ENCODE measurements around the gene PHLDB1.
"Not testable (repeated sequence)": the region's sequence is repeated elsewhere in the genome, so short reads cannot be mapped to it uniquely, and the experiment has no call there.

PHLDB1 gene

DNA sequence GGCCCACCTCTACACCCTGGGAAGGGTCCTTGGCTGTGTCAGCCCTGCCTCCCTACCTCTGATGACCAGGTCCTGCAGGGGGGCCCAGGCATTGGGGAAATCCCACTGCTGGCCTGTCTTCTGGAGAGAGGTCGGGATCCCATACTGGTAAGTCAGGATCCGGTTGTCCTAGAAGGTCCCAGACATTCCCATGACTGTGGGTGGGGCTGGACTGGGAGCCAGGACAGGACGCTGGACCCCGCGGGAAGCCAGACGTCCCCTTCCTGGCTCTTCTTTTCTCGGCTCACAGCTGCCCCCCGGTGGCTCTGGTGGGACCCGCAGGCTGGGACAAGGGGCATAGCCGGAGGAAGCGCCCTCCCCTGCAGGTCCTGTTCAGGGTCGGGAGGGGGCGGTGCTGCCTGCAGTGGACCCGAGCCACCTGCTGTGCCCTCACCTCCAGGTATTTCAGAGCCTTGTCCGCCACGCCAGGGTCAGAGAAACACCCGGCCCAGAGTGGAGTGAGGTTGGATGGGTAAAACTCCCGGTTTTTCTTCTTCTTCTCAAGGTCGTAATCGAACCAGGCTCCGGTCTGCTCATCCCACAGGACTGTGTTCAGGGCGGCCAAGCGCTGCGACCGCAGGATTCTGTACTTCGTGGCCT, 52.0 kb downstream of the PHLDB1 start:
- peak; percentile 82 for DNase-seq (ENCODE audit: low read depth)

DNA sequence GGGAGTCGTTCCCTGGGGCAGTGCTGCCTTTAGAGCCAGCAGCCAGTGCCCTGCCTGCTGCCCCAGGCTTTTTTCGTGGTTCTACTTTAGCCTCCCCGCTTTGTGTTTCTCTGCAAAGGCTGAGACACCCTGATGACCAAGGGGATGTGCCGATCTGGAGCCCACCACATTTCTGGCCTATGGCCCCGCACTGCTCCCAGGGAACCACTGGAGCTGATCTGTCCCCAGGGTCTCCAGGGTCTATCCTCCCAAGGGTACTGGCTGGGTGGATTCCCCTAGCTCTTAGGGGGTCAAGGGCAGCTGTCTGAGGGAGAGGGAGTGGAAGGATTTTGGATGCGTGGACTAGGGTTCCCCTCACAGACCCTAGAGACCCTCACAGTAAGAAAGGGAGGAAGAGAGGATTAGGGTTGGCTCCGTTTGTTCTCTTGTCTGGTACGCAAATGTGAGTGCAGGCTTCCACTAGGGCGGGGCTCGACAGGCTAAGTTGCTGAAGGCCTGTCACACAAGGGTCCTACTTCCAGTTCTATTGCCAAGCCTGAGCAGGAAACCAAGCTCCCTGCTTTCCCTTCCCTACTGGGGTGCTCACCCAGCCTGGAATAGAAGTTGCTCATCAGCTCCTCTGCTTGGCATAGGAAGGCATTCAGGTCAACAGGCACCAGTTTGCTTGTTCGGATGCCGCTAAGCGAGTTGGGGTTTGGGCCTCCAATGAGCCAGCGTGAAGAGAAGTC, 52.7 kb downstream of the PHLDB1 start:
- no peak for DNase-seq (ENCODE audit: low read depth)

DNA sequence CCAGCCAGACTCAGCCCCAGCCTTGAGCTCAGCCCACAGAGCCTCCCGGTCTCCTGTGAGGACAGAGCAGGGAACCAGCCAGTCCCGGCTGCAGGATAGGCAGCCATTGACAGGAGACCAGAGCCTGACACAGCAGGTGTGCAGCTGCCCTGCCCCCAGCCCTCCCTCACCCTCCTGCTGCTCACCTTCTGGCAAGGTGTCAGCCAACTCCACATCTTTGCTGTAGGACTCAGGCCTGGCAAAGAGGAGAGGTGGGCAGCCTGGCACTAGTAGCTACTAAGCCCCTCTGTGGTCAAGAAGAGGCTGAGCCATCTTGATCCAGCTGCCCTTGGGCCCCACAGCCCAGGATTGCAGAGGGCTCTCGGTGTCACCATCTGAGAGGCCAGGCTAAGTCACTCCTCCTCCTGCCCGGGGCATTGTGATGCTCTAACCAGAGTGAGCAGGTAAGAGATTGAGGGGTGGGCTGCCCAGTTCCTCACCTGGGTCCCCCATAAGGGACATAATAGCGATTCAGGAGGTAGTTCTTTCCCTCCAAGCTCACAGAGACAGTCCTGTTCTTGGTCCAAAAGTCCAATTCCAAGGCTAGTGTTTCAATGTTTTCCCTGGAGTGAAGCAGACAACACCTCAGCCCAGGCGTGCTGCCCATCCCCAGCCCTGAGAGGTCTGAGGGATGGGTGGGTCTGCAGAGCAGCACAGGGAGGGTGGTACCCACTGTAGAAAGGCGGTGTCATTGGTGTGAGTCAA, 53.4 kb downstream of the PHLDB1 start:
- DNase-seq (ENCODE audit: low read depth) = no peak

DNA sequence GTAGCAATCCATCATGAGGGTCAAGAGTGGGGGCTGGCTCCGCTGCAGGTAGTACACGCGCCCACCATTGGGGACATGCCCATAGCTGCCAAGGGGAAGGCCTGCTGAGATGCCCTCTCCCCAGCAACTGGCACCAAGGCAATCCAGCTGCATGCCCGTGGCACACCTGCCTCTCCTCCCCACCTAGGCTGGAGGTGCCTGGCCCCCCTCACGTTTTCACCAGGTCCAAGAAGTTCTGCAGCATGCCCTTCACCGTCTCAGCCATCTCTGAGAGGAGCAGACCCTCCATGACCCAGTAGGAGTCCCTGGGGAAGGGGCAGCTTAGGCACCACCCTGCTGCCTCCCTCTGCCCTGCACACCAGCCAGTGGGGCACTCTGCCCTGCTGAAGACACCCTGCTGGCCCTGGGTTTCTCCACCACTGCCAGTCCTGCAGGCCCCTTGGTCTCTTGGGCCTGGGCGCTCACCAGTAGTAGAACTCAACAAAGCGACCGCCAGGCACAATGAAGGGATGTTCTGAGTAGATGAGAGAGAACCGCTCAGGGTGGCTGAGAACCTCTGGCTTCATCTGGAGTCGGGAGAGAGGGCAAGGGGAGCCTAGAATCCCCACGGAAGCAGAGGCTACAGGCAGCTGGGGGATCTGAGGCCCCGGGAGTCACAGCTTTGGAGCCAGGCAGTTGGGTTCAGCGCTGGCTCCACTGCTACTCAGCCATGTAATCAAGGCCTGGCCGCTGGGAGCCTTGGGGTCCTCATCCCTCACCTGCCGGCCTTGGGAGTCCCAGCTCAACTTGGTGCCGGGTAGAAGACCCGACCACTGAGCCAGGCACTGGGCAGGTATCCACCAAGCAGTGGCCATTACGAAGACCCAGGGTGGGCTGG, 54.2 kb downstream of the PHLDB1 start:
- no peak for DNase-seq (ENCODE audit: low read depth)

DNA sequence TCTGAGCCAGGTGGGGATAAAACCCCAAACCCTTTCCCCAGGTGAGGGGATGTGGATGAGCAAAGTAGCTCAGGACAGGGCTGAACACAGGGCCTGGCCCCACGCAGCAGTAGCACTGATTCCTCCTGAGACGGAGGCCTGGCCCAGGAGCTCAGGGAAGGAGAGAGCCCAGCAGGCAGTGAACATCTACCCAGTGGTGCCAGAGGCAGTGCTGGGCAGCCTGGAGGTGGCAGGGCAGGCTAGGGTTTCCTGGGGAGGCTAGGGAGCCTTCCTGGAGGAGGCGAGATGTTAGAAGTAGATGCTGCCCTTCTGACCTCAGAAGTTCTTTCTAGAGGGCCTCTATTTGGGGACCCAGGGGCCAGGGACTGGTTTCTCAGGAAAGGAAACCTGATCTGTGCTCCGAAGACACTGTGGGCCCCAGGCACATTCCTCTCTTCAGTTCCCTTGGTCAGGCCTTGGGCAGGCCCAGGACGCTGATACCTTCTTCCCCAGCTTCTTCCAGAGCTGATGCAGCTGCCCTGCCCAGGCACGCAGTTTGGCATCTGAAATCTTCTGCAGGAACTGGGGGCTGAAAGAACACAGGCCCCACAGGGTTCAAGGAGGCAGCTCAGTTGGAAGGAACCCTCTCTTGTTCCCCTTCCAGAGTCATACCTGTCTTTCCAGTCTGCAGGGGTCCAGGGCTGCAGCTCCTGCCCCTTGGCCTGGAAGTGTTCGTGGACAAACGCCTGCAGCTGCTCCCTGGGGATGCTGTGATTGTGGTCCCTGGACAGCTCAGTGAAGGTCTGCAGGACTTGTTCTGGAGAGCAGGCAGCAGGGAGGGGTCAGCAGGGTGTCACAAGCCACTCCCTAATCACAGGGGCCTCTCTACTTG, 55.2 kb downstream of the PHLDB1 start:
- DNase-seq (ENCODE audit: low read depth) = no peak

DNA sequence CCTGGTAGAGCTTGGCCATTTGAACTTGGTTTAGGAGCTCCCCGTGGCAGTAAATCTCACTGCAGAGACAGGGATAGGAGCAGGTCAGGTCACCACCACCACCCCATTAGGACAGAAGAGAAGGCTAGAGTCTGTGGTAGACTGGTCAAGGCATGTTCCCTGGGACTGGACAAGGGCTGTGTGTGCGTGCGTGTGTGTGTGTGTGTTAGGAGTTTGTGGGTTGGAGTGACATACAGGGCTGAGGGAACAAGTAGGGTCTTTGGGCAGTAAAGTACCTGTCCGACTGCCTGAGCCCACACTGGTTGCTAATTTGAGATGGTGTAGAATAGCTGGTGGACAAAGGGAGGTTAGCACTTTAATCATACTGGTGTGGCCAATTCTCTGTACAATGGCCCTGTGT, 56.0 kb downstream of the PHLDB1 start:
- no peak for DNase-seq (ENCODE audit: low read depth)

DNA sequence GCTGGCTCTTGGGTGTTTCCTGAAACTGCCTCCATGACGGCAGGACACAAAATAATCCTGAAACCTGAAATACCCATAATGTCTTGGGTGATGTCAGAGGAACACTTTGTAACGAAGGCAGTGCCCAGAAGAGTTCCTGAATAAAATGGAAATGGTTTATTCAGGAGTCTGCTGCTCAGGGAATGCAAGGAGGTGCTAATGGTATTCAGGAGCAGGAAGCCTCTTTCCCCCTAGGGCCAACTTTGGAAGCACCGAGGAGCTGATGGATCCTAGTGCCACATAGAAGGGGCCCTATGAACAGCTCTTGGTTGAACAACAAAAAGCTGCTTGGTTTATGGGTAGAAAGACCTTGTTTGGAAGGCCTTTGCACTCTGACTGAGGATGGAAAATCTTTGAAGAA, 56.5 kb downstream of the PHLDB1 start:
- no peak for DNase-seq (ENCODE audit: low read depth)

DNA sequence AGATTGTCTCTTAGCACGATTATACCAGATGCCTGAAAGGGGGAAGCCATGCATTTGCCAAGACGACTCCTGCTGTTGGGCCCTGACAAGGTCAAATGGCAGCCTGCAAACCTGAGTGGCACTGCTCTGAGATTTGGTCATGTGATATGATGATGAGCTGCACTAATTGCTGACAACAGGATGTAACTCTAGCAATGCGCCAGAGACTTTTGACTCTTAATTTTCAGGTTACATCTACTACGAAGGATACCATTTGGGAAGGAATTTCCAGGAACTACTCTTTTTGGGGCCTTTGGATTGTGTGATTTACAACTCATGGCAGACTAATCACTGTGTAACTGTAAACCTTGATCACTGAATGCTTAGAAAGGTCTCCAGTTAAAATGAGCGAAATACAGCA, 59.0 kb downstream of the PHLDB1 start:
- no peak for DNase-seq (ENCODE audit: low read depth)

DNA sequence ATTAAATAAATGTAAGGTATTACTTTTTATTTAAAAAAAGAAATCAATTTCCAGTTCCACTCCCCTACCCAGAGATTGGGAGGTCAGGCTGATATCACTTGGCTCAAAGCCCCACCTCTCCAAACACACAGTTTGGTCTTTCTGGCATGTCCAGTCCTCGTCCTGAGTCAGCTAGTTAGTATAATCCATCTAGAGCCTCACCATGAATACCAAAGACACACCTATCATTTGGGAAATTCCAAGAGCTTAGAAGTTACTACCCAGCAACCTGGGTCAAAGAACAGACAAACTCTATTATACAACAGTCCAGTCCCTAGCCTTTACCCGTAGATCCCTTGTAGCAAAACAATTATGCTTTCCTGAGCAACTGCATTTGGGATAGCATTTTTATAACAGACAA, 62.6 kb downstream of the PHLDB1 start:
- DNase-seq (ENCODE audit: low read depth) = no peak

DNA sequence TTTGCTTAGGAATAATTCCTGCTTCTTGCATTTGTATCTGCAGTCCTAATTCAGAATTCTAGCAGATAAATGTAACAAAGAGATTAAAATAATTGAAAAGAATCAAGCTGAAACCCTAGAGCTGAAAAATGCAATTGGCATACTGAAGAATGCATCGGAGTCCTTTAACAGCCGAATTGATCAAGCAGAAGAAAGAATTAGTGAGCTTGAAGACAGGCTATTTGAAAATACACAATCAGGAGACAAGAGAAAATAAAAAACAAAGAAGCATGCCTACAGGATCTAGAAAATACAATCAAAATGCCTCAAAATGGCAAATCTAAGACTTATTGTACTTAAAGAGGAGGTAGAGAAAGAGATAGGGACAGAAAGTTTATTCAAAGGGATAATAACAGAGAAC, 63.8 kb downstream of the PHLDB1 start:
- no peak for DNase-seq (ENCODE audit: low read depth)

DNA sequence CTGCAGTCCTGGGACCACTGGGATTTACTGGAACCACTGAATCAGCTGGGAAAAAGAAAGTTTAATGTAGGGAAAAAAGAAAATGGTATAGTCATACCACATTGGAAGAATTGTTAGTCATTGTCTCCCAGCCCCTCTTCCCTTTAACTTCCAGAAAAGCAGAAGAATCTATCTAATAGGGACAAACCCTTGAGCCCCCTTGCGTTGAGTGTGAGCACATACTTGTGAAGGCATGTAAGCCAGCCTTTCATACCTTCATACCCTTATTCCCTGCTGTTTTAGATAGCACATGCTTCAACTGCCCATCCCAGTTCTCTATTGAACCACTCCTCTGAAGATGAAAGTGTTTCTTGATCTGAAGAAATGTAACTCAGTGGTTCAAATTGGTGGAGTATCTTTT, 65.4 kb downstream of the PHLDB1 start:
- DNase-seq (ENCODE audit: low read depth) = no peak

DNA sequence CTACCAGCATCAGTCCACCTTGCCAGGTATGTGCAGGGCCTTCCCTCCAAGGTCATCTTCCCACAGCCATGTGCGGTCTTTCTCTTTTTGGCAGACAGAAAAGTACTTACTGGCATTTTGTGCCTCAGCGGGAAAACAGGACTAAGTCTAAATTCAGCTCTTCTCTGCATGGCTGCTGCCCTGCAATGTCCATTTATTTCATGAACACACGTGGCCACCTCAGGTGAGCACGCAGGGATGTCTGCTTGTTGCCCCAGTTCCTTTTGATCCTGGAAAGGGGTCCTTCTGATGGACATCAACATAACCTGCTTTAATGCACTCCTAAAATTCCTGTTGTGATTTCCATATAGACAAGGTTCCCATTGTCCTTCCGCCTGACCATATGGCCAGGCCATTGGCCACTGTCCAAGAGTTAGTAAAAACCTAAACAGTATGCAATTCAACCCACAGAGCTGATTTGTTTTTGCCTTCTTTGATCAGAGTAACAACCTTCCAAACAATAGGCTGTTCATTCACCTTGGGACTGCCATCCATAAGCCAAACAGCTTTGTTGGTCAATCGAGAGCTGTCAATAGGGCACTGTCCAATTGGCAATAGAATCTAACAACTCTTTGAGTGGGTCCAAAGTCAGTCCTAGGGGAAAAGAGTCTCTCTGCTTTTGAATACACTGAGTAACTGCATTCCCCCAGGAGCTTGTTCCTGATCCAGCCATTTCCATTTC, 66.1 kb downstream of the PHLDB1 start:
- DNase-seq (ENCODE audit: low read depth) = no peak

DNA sequence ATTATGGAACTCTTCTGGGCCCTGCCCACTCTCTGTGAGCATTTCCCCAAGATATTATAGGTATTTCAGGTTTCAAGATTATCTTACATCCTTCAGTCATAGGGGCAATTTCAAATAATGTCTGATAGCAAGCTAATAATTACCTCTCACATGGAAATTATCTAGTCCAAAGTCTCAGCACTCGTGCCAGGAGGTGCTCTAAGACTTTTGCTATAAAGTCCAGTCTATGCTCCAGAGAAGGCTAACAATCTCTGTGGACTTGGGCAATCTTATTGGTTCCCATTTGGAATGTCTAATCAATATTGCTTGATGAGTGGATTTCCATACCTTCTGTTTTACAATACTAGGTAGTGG, 66.6 kb downstream of the PHLDB1 start:
- DNase-seq (ENCODE audit: low read depth) = no peak

DNA sequence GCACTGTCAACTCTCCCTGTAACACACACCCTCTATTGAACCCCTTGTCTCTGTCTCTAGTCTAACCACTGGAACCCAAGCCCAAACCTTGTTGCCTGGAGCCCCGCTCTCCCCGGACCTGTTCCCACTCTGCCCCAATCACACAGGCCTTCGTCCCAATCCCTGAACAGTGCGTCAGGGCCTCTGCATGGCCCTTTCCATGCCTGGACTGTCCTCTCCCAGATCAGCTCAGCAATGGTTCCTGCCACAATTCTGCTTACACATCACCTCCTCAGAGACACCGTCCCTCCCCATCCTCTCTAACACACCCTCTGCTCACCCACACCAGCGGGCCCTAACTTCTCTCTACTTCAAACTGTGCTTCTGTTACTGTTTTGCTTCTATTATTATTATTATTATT, 70.6 kb downstream of the PHLDB1 start:
- no peak for DNase-seq (ENCODE audit: low read depth)

DNA sequence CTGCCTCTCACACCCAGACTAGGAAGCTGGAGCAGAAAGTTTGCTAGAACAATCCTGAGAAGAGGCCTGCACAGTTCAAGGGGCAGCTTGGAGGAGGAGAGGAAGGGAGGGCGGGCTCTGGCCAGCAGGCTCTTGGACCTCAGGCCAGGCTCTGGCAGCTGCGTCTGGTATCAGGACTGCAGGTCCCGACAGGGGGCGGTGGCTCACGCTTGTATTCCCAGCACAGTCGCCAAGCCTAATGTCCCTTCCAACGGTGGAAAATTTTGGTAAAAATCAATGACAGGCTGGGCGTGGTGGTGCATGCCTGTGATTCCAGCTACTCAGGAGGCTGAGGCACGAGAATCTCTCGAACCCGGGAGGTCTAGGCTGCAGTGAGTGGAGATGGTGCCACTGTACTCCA, 71.5 kb downstream of the PHLDB1 start:
- DNase-seq (ENCODE audit: low read depth) = not testable (repeated sequence)

DNA sequence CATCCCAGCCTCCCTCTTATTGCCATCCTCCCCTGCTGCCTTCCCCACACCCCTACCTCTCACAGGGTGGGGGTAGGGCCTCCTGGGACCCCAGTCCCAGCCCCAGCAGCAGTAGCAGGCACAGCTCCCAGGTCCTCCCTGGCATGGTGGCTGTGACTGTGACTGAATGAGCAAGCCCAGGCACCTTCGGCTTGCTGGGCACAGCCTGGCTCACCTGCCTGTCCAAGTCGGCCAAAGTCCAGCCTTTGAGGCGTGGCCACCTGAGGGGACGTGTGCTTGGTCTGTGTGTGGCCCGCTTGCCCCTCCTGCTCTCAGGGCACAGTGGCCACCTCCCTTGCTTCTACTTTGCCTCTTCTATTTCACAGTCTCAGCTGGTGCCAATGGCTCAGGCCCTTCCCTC, 72.1 kb downstream of the PHLDB1 start, which contains the start of gene TREH:
TSS of gene TREH (minus strand) at position 168 of the 400 bp plus-strand sequence. CDS start at position 145, 23 bp downstream.
- DNase-seq (ENCODE audit: low read depth) = no peak

DNA sequence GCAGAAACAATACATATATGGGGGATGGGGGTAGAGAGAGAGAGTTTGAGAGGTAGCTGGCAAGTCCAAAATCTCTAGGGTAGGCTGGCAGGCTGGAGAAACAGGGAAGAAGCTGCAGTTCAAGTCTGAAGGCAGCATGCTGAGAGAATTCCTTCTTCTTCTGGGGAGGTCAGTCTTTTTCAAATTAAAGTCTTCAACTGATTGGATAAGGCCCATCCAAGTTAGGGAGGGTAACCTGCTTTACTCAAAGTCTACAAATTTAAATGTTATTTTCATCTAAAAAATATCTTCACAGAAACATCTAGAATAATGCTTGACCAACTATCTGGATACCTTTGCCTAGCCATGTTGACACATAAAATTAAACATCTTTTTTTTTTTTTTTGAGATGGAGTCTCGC, 75.0 kb downstream of the PHLDB1 start:
- no peak for DNase-seq (ENCODE audit: low read depth)

DNA sequence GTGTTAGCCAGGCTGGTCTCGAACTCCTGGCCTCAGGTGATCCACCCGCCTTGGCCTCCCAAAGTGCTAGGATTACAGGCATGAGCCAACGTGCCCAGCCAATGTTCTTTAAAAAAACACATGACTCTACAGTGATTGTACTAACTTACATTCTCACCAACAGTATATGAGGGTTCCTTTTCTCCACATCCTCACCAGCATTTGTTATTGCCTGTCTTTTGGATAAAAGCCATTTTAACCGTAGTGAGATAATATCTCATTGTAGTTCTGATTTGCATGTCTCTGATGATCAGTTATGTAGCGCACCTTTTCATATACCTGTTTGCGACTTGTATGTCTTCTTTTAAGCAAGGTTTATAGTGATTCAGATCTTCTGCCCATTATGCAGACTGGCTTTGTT, 75.5 kb downstream of the PHLDB1 start:
- not testable (repeated sequence) for DNase-seq (ENCODE audit: low read depth)

DNA sequence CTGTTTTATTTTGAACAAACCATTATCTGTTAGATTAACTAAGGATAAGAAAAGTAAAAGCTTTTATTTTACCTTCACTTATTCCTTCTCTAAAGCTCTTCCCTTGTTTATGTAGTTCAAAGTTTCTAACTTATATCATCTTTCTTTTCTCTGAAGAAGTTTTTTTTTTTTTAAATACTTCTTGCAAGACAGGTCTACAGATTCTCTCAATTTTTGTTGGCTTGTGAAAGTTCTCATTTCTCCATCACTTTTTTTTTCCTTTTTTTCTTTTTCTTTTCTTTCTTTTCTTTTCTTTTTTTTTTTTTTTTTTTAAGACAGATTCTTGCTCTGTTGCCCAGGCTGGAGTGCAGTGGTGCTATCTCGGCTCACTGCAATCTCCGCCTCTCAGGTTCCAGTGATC, 76.8 kb downstream of the PHLDB1 start:
- DNase-seq (ENCODE audit: low read depth) = no peak

DNA sequence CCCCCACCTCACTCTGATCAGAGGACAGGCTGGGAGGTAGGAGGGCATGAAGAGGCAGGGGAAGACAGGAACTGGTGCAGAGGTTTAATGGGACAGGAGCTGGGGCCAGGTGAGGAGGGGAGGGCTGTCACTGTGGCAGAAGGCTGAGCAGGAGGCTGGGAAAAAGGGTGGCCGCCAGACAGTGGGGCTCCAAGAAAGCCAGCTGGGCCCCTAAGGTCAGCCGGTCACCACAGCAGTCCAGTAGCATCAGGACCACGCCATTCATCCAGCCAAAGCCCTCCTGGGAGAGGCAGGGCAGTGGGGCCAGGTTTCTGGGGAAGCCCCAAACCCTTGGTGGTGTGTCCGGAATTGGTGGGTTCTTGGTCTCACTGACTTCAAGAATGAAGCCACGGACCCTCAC, 80.5 kb downstream of the PHLDB1 start:
- DNase-seq (ENCODE audit: low read depth) = no peak

DNA sequence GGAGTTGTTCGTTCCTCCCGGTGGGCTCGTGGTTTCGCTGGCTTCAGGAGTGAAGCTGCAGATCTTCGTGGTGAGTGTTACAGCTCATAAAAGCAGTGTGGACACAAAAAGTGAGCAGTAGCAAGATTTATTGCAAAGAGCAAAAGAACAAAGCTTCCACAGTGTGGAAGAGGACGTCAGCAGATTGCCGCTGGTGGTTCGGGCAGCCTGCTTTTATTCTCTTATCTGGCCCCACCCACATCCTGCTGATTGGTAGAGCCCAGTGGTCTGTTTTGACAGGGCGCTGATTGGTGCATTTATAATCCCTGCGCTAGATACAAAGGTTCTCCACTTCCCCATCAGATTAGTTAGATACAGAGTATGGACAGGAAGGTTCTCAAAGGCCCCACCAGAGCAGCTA, 80.9 kb downstream of the PHLDB1 start:
- DNase-seq (ENCODE audit: low read depth) = not testable (repeated sequence)

Data from T follicular helper cell (primary cell).